Medulla oblongata (tissue), 1 donor: ENCODE measurements around the gene OSBPL10.
"Not testable (repeated sequence)": the region's sequence is repeated elsewhere in the genome, so short reads cannot be mapped to it uniquely, and the experiment has no call there.

Source experiments
- DNase-seq: peaks from one replicate; pipeline ENCODE4 v3.0.0-alpha.2; 2015; ENCODE audit errors: extremely low spot score

Gene OSBPL10

GRCh38 chr3:31981206-31982181 lies at the start of gene OSBPL10, which contains the start of gene ZNF860:
TSS of gene OSBPL10 (minus strand) at chr3:31981262. CDS start at chr3:31981179, 83 bp downstream.
TSS of gene ZNF860 (plus strand) at chr3:31981750. CDS start at chr3:31989080, 7,330 bp downstream.
- DNase-seq, result peak; percentile 59

GRCh38 chr3:32026593-32026992 lies 45.5 kb upstream of the OSBPL10 start:
- no peak for DNase-seq

GRCh38 chr3:32022947-32023346 lies 41.9 kb upstream of the OSBPL10 start:
- no peak for DNase-seq

- no peak for DNase-seq
Measured at GRCh38 chr3:32021748-32022147, 40.7 kb upstream of the OSBPL10 start.

GRCh38 chr3:32021155-32021554 lies 40.1 kb upstream of the OSBPL10 start:
- DNase-seq, result no peak

- peak; percentile 76 for DNase-seq
Measured at GRCh38 chr3:32018757-32019564, 37.9 kb upstream of the OSBPL10 start.

GRCh38 chr3:32017286-32017685 lies 36.2 kb upstream of the OSBPL10 start:
- no peak for DNase-seq

- DNase-seq, result not testable (repeated sequence)
Measured at GRCh38 chr3:32015638-32016037, 34.6 kb upstream of the OSBPL10 start.

- not testable (repeated sequence) for DNase-seq
Measured at GRCh38 chr3:32010699-32011098, 29.6 kb upstream of the OSBPL10 start.

- DNase-seq, result no peak
Measured at GRCh38 chr3:32009957-32010356, 28.9 kb upstream of the OSBPL10 start.

GRCh38 chr3:32009101-32009500 lies 28.0 kb upstream of the OSBPL10 start:
- DNase-seq, result no peak

GRCh38 chr3:32004113-32004765 lies 23.2 kb upstream of the OSBPL10 start:
- DNase-seq, result no peak

- DNase-seq, result no peak
Measured at GRCh38 chr3:32003380-32003779, 22.3 kb upstream of the OSBPL10 start.

- DNase-seq, result no peak
Measured at GRCh38 chr3:32002561-32003368, 21.7 kb upstream of the OSBPL10 start.

- no peak for DNase-seq
Measured at GRCh38 chr3:32000877-32001276, 19.8 kb upstream of the OSBPL10 start.

GRCh38 chr3:31999907-32000439 lies 18.9 kb upstream of the OSBPL10 start:
- DNase-seq, result no peak

- no peak for DNase-seq
Measured at GRCh38 chr3:31997500-31997899, 16.4 kb upstream of the OSBPL10 start.

GRCh38 chr3:31996195-31996594 lies 15.1 kb upstream of the OSBPL10 start:
- DNase-seq, result no peak

- not testable (repeated sequence) for DNase-seq
Measured at GRCh38 chr3:31995026-31995425, 14.0 kb upstream of the OSBPL10 start.

GRCh38 chr3:31993843-31994242 lies 12.8 kb upstream of the OSBPL10 start:
- no peak for DNase-seq

- not testable (repeated sequence) for DNase-seq
Measured at GRCh38 chr3:31992995-31993394, 11.9 kb upstream of the OSBPL10 start.
